ENCODE results near the gene FRS2.

FRS2 gene

DNA sequence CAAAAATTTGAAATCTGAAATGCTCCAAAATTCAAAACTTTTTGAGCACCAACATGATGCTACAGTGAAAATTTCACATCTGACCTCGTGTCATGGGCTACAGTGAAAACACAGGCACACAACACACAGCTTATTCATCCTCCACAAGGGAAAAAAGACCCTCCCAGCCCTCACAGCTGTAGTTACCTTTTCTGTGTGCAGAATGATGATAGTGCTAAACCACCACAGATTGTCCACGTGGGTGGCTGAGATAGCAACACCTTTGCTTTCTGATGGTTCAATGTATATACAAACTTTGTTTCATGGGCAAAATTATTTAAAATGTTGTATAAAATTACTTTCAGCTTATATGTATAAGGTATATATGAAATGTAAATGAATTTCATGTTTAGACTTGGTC lies 46.8 kb downstream of the FRS2 start:
- DNase-seq (ENCODE audit: low spot score), result no peak
- TF ChIP-seq, protein P1, sequence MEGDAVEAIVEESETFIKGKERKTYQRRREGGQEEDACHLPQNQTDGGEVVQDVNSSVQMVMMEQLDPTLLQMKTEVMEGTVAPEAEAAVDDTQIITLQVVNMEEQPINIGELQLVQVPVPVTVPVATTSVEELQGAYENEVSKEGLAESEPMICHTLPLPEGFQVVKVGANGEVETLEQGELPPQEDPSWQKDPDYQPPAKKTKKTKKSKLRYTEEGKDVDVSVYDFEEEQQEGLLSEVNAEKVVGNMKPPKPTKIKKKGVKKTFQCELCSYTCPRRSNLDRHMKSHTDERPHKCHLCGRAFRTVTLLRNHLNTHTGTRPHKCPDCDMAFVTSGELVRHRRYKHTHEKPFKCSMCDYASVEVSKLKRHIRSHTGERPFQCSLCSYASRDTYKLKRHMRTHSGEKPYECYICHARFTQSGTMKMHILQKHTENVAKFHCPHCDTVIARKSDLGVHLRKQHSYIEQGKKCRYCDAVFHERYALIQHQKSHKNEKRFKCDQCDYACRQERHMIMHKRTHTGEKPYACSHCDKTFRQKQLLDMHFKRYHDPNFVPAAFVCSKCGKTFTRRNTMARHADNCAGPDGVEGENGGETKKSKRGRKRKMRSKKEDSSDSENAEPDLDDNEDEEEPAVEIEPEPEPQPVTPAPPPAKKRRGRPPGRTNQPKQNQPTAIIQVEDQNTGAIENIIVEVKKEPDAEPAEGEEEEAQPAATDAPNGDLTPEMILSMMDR (IDR thresholded peaks at IDR 0.05; ENCODE audit: extremely low read depth, missing control alignments), result no peak

DNA sequence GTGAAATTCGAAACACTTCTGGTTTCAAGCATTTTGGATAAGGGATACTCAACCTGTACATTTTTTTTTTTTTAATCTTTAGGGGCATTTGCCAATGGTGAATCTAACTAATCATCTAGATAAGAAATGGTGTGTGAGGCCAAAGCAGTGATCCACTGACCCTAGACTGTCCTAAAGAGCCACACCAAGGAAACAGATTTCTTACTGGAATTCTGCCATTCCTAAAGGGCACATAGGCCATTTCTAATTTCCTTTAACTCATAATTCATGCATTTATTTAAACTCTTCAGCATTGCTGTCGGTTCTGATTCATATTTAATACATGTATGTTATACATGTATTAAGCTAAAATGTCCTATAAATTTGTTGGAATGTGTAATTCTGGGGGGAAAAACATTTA lies 47.2 kb downstream of the FRS2 start:
- DNase-seq (ENCODE audit: low spot score), result no peak
- TF ChIP-seq, protein P1 (IDR thresholded peaks at IDR 0.05; ENCODE audit: extremely low read depth, missing control alignments), result no peak

DNA sequence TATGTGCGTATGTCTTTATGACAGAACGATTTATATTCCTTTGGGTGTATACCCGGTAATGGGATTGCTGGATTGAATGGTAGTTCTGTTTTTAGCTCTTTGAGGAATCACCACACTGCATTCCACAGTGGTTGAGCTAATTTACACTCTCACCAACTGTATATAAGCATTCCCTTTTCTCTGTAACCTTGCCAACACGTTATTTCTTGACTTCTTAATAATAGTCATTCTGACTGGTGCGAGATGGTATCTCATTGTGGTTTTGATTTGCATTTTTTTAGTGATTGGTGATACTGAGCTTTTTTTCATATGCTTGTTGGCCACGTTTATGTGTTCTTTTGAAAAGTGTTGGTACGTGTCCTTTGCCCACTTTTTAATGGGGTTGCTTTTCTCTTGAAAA lies 49.7 kb downstream of the FRS2 start:
- TF ChIP-seq, protein P1 (IDR thresholded peaks at IDR 0.05; ENCODE audit: extremely low read depth, missing control alignments), result no peak
- no peak for DNase-seq (ENCODE audit: low spot score)

DNA sequence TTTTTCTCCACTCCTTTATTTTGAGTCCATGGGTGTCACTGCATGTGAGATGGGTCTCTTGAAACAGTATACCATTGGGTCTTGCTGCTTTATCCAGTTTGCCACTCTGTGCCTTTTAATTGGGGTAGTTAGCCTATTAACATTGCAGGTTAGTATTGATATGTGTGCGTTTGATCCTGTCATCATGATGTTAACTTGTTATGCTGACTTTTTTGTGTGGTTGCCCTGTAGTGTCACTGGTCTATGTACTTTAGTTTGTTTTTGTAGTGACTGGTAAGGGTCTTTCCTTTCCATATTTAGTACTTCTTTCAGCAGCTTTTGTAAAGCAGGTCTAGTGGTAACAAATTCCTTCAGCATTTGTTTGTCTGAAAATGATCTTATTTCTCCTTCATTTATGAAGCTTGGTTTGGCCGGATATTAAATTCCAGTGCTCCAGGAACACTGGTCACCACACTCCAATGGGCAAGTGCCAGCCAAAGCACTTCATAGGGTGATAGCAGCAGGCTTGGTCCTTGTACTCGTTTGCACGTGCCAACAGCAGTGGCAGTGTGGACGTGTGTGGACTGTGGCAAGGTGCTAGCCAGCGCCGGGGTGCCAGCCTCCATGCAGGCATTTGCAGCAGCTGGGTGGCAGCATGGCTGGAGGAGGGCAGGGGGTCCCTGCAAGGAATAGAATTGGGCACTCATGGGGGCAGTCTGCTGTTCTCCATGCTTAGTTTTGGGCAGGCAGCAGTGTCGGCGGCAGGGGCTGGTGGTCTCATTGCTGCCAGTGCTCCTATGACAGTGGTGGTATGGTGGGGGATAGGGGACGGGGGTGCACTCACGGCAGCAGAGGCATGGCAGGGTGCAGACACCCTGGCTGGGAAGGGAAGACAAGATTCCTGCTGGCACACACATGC lies 53.5 kb downstream of the FRS2 start:
- DNase-seq (ENCODE audit: low spot score), result no peak
- TF ChIP-seq, protein P1 (IDR thresholded peaks at IDR 0.05; ENCODE audit: extremely low read depth, missing control alignments), result no peak

DNA sequence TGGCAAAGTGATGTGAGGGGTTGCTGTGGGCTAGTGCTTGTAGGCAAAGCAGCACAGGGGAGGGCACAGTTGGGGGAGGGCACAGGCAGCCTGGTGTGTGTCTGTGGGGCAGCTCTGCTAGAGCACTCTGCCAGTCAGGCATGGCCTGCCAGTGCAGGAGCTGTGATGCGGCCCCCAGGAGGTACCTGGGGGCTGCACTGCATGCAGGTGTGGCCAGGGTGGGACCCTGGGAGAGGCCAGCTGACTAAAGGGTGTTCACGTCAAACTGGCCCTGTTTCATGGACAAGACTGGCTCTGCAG lies 54.1 kb downstream of the FRS2 start:
- TF ChIP-seq, protein P1 (IDR thresholded peaks at IDR 0.05; ENCODE audit: extremely low read depth, missing control alignments), result no peak
- DNase-seq (ENCODE audit: low spot score), result no peak

DNA sequence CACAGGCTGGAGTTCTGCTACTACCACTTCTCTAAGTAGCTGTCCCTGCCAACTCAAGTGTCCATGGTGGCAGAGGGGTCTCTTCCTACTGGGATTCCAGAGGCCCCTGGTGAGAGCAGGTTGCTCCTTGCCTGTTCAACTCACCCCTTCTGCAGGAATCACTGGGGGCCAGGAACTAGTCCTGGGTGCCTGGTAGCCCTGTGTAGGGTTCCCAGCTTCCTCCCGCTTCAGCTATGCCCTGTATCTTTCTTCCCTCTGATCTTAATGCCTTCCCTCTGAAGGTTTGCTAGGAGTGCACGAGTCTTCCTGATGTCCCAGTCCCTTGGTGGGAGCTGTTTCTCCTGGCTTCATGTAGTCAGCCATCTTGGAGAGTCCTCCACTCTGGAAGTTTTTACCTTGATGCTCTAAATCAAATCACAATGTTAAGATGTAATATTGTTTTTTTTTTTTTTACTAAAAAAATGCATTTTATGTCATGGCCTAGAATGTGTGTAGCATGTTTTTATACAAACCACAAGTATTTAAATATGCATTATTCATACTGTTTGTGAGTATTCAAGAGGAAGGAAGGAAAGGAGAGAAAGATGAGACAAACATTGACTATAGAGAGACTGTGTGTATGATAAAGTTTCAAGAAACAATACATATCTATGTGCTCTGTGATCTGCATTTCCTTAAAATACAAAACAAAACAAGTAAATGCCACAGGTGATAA lies 54.7 kb downstream of the FRS2 start:
- no peak for DNase-seq (ENCODE audit: low spot score)
- TF ChIP-seq, protein P1 (IDR thresholded peaks at IDR 0.05; ENCODE audit: extremely low read depth, missing control alignments), result no peak

DNA sequence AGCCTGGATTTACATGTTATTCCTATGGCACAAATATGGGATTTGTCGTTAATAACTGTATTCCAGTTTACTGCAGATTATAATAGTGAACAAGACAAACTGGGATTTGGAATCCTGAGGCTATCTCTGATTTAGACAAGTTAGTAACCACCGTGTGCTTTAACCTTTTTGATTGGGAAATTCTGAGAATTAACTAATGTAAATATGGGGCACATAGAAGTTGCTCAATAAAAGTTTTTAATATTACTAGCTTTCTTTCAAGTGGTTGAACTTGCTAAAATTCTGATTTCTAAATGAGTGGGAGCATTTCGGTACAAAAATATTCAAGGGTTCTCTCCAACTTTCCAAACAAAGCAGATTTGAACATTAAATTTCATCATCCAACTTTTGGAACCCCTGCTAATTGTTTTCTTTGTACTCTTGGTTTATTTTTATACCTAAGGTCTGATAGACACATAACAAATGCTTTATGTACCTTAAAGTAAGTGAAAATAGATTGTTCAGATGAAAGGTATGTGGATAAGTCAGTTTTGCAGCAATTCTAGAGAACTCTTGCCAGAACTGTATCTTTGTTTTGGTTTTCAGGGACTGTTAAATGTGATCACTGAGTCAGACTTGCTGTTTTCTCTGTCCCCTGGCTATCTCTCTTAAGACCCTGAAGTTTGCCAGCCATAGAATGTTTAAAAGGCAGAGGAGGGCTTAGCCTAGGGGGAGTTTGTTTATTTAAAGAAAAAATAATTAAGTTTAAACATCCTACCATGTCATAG lies 57.5 kb downstream of the FRS2 start:
- TF ChIP-seq, protein P1 (IDR thresholded peaks at IDR 0.05; ENCODE audit: extremely low read depth, missing control alignments), result no peak
- DNase-seq (ENCODE audit: low spot score), result no peak
